Erythroblast (primary cell): ENCODE results near the gene ATF5.
A peak's percentile ranks its signal among the peaks of the same experiment; 100 is the strongest.
"Not testable (repeated sequence)": the region's sequence is repeated elsewhere in the genome, so short reads cannot be mapped to it uniquely, and the experiment has no call there.

Experiments
- DNase-seq, 2 experiments: peaks; one replicate each; lab custom pipeline; 2025; lab: John Stamatoyannopoulos, UW
- GATA1 ChIP-seq: IDR thresholded peaks from 2 replicates; pipeline ENCODE4 v1.6.1; 2011; ENCODE audit warnings: low read depth, mild to moderate bottlenecking, control low read depth, low read length, moderate library complexity
- POLR2A ChIP-seq: IDR thresholded peaks from 2 replicates; pipeline ENCODE4 v1.6.1; 2011; ENCODE audit warnings: mild to moderate bottlenecking, low read length

Gene ATF5

DNA sequence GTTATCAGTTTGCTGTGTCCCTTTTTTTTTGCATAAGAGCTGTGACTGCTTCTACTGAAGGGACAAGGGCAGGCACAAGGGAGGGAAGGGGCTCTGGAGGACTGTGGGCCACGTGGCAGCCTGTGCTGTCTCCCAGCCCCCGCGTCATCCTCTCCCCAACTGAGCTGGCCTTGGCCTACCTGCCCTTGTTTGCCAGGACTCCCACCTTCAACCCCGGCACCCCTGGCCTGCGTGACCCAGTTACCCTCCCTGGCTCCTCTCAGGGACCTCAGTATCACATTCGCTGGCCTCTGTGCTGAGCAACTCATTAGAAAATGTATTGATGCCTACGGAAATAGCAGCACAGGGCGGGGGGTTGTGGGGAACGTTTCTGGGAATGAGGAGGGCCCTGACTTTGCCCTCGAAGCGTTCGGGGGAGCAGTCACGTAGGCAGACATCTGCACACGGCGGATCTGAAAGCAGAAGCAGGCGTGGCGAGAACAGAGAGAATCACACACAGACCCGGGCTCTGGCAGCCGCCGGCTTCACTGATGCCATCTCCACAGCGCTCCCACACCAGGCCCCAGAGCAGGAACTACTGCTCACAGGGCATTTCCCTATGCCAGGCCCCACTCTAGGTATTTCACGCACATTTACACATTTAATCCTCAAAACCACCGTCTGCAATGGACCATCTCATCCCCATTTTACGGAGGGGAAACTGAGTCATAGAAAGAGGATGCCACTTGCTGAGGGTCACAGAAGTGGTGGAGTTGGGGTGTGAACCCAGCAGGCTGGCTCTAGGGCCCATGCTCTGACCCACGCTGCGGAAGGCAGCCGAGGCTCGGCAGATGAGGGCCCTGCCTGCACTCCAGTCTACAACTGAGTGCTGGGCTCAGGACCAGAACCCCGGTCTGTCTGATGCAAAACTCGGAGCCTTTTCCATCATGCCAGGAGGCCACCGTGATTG is 5.7 kb upstream of the ATF5 start:
- TF ChIP-seq GATA1 (no peak), POLR2A (no peak)
- DNase-seq = no peak

DNA sequence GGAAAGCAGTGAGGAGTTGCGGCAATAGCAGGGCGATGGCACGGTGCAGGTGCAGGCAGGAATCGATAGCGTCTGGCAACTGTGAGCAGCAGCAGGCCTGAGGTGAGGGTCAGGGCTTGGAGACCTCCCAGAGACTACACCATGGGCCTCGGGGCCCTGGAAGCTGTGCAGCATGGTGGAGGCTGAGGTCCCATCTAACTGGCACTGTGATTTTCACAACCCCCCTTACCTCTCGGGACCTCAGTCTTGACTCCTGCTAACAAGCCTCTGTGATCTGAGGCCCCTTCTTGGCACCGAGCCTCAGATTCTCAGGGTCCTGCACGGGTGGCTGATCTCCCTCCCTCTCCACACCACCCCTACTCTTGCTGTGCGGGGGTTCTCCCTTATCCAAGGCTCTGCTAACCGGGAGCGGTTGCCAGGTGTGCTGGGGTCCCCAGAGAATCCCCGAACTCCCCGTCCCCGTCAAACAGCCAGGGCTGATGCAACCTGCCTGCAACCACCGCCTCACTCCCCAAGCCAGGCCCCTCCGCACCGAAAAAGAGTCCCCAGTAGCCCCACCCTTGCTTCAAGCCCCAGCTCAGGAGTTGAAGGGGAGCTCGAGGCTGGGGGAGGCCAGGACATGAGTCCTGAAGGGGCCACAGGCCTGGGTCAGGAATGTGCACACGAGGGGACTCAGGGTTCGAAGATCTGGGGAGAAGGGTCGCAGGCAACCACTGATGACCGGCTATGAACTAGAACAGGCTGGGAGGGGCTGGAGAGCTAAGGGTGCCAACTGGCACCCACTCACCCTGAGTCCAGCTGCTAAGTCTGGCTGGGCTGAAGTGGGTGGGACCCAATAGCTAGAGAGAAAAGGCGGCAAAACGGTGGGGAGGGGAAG is 4.8 kb upstream of the ATF5 start:
- DNase-seq = peak; percentile 68 to 89
- TF ChIP-seq POLR2A (no peak), GATA1 (no peak)

DNA sequence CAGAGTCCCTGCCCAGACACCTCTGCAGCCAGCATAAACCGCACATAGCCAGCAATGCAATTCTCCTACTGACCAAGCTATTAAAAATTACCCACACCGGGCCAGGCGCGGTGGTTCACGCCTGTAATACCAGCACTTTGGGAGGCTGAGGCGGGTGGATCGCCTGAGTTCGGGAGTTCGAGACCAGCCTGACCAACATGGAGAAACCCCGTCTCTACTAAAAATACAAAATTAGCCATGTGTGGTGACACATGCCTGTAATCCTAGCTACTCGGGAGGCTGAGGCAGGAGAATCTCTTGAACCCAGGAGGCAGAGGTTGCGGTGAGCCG is 4.2 kb upstream of the ATF5 start:
- not testable (repeated sequence) for DNase-seq

DNA sequence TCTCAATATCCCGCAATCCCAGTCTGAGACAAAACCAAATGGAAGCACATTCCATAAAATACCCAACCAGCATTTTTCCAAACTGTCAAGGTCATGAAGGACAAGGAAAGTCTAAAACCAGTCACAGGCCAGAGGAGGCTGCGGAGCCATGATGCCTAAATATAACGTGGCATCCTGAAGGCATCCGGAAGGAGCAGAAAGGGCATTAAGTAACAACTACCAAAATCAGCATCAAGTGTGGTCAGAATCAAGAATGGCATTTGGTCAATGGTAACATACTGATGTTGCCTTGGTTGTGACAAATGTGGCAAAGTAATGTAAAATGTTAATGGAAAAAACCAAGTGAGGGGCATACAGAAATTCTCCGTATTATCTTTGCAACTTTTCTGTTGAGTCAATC is 3.5 kb upstream of the ATF5 start:
- no peak for TF ChIP-seq GATA1
- TF ChIP-seq POLR2A = no peak
- no peak for DNase-seq

- TF ChIP-seq POLR2A = no peak
- TF ChIP-seq GATA1 = no peak
- DNase-seq = peak in 1 of 2 experiments; percentile 50
Observed at GRCh38 chr19:49926515-49926914, 2.5 kb upstream of the ATF5 start.

- TF ChIP-seq GATA1 = no peak
- no peak for TF ChIP-seq POLR2A
- no peak for DNase-seq
Observed at GRCh38 chr19:49927526-49928264, 1.3 kb upstream of the ATF5 start.

- DNase-seq = peak; percentile 97
- peak; percentile 76 for TF ChIP-seq POLR2A
- TF ChIP-seq GATA1 = no peak
Observed at GRCh38 chr19:49929611-49930482, 842 bp downstream of the ATF5 start.

- TF ChIP-seq POLR2A (no peak), GATA1 (no peak)
- DNase-seq = peak; percentile 49 to 59
Observed at GRCh38 chr19:49930483-49931011, 1.5 kb downstream of the ATF5 start.

GRCh38 chr19:49931293-49932040 is 2.5 kb downstream of the ATF5 start:
- DNase-seq = no peak
- TF ChIP-seq POLR2A = no peak
- TF ChIP-seq GATA1 = no peak

DNA sequence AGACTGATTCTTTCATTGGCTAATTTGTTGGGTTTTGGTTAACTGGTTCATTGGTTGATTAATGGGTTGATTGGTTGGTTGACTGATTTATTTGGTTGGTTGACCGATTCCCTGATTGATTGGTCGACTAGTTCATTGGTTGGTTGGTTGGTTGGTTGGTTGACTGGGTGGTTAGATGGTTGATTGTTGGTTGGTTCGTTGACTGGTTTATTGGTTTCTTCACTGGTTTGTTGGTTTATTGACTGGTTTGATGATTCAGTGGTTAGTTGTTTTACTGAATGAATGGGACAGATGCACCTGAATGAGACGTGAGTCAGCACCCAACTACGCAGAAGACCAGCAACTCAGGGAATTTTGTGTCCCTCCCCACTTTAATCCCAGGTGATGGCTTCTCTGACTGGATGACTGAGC is 3.0 kb downstream of the ATF5 start:
- DNase-seq = no peak
- TF ChIP-seq GATA1 = no peak
- TF ChIP-seq POLR2A = no peak

GRCh38 chr19:49932731-49933131 is 3.7 kb downstream of the ATF5 start:
- DNase-seq = no peak

DNA sequence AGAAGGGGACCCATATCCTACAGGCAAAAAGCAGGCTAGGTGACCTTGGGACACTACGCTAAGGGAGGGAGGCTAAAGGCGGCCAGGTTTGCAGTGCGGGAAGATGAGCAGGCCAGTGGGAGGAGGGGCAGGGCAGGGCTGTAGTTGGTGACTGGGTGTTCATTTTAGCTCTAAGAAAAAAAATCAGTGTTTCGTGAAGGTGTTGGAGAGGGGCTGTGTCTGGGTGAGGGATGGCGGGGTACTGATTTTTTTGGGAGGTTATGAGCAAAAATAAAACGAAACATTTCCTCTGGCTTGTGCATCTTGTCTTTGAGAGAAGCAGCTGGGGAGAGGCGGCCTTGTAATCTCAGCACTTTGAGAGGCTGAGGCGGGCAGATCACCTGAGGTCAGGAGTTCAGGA is 4.6 kb downstream of the ATF5 start:
- no peak for DNase-seq
- no peak for TF ChIP-seq GATA1
- TF ChIP-seq POLR2A = no peak

More at GRCh38 chr19:49932731-49933131, 3.7 kb downstream of the ATF5 start:
- no peak for TF ChIP-seq POLR2A
- no peak for TF ChIP-seq GATA1
